Measurements from ENCODE around the gene IDH3A.

DNA sequence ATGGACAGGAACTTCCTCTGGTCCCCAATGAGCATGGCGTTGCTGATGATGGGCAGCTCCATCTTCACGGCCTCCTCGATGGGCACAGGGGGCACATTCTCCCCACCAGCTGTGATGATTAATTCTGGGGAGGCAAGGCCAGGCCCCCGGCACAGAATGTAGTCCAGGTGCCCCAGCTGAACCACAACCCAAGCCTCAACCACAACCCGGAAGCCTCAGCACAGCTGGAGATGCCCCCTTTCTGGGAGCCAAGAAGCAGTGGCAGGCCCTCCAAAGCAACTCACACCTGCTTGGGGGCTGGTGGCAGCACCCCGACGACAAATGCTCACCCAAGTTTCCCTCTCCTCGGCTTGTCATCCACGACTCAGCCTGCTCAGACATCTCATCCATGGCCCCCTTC, 25.2 kb downstream of the IDH3A start:
- TF ChIP-seq, protein P1, sequence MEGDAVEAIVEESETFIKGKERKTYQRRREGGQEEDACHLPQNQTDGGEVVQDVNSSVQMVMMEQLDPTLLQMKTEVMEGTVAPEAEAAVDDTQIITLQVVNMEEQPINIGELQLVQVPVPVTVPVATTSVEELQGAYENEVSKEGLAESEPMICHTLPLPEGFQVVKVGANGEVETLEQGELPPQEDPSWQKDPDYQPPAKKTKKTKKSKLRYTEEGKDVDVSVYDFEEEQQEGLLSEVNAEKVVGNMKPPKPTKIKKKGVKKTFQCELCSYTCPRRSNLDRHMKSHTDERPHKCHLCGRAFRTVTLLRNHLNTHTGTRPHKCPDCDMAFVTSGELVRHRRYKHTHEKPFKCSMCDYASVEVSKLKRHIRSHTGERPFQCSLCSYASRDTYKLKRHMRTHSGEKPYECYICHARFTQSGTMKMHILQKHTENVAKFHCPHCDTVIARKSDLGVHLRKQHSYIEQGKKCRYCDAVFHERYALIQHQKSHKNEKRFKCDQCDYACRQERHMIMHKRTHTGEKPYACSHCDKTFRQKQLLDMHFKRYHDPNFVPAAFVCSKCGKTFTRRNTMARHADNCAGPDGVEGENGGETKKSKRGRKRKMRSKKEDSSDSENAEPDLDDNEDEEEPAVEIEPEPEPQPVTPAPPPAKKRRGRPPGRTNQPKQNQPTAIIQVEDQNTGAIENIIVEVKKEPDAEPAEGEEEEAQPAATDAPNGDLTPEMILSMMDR (IDR thresholded peaks at IDR 0.05): no peak
- no peak for TF ChIP-seq POLR2A (IDR thresholded peaks at IDR 0.05)
